IMR-90 (cell line): ENCODE results near the gene HOATZ. TPM values are rescaled to one million over a fixed set of nuclear protein-coding genes. Genes with fewer than 3 reads are reported as not detected.

Experiments used
- ATAC-seq: fragments of 200-7000 bp; cut with Tn5 transposase; 2 replicates; pipeline ENCODE4 v1.9.1; 2020; ENCODE audit warnings: low read depth, mild to moderate bottlenecking, moderate library complexity
- BruUV-seq: library from RNA; stranded (reverse); fragments of 400-500 nt; replicated peaks from 2 replicates; lab custom pipeline; 2021; lab: Mats Ljungman, UMichigan
- CTCF ChIA-PET: fragments of 300-600 bp; formaldehyde crosslinking; extraction: SDS; loops from one replicate; lab custom pipeline; 2021; ENCODE audit warnings: antibody characterized with exemption; lab: Yijun Ruan, JAX
- POLR2A ChIA-PET: fragments of 300-600 bp; sonication (Branson Sonifier 250); formaldehyde crosslinking; loops from one replicate; lab custom pipeline; 2022; ENCODE audit warnings: antibody characterized with exemption; ENCODE audit not compliant: unreplicated experiment; lab: Charles Lee
- DNase-seq: peaks from one replicate; pipeline ENCODE4 v3.0.0; 2013
- H2AFZ ChIP-seq: replicated peaks from 2 replicates; pipeline ENCODE3; 2013; ENCODE audit warnings: low read length, mild to moderate bottlenecking; ENCODE audit not compliant: poor library complexity
- H2AK5ac ChIP-seq: 2 replicates; pipeline ENCODE4 v1.6.1; 2013; ENCODE audit warnings: low read depth, low read length, inconsistent platforms
- H2AK9ac ChIP-seq: replicated peaks from 2 replicates; pipeline ENCODE3; 2013; ENCODE audit warnings: mild to moderate bottlenecking, low read depth, low read length, moderate library complexity; ENCODE audit not compliant: poor library complexity
- H2BK120ac ChIP-seq: 2 replicates; pipeline ENCODE4 v1.6.1; 2013; ENCODE audit warnings: low read depth, low read length, inconsistent platforms
- H2BK15ac ChIP-seq: 3 replicates; pipeline ENCODE4 v1.6.1; 2013; ENCODE audit warnings: low read depth, low read length, inconsistent platforms
- H2BK20ac ChIP-seq: 2 replicates; pipeline ENCODE4 v1.6.1; 2013; ENCODE audit warnings: low read depth, mild to moderate bottlenecking, inconsistent platforms, low read length, moderate library complexity
- H2BK5ac ChIP-seq: 2 replicates; pipeline ENCODE4 v1.6.1; 2013; ENCODE audit warnings: mild to moderate bottlenecking, low read depth, low read length, inconsistent platforms; ENCODE audit not compliant: poor library complexity, severe bottlenecking
- H3K14ac ChIP-seq: replicated peaks from 2 replicates; pipeline ENCODE4 v1.6.1; 2013; ENCODE audit warnings: low read depth, low read length, inconsistent platforms
- H3K18ac ChIP-seq: 2 replicates; pipeline ENCODE4 v1.6.1; 2013; ENCODE audit warnings: low read depth, low read length, control low read depth
- H3K23ac ChIP-seq: 2 replicates; pipeline ENCODE4 v1.6.1; 2013; ENCODE audit warnings: low read depth, low read length, inconsistent platforms
- H3K27ac ChIP-seq: 2 replicates; pipeline ENCODE4 v1.5.1; 2013; ENCODE audit warnings: mild to moderate bottlenecking, control low read depth, low read length; ENCODE audit not compliant: insufficient read depth
- H3K27me3 ChIP-seq: 2 replicates; pipeline ENCODE4 v1.6.1; 2013; ENCODE audit warnings: low read length; ENCODE audit not compliant: control insufficient read depth, insufficient read depth
- H3K36me3 ChIP-seq: 2 replicates; pipeline ENCODE4 v1.6.1; 2013; ENCODE audit warnings: low read length, mixed read lengths; ENCODE audit not compliant: control insufficient read depth, insufficient read depth
- H3K4ac ChIP-seq: 2 replicates; pipeline ENCODE4 v1.6.1; 2013; ENCODE audit warnings: low read depth, low read length, inconsistent platforms
- H3K4me1 ChIP-seq: 2 replicates; pipeline ENCODE4 v1.6.1; 2013; ENCODE audit warnings: low read length, mixed read lengths; ENCODE audit not compliant: control insufficient read depth, insufficient read depth
- H3K4me2 ChIP-seq: 2 replicates; pipeline ENCODE4 v1.6.1; 2013; ENCODE audit warnings: low read depth, mild to moderate bottlenecking, control low read depth, low read length, moderate library complexity
- H3K4me3 ChIP-seq: 2 replicates; pipeline ENCODE4 v1.5.1; 2013; ENCODE audit warnings: low read depth, mild to moderate bottlenecking, control low read depth, low read length, moderate library complexity; ENCODE audit not compliant: insufficient read depth
- H3K56ac ChIP-seq: 2 replicates; pipeline ENCODE4 v1.6.1; 2013; ENCODE audit warnings: low read length, inconsistent platforms; ENCODE audit not compliant: insufficient read depth; ENCODE audit errors: extremely low read depth
- H3K79me1 ChIP-seq, 2 experiments: 2 replicates each; pipeline ENCODE4 v1.6.1; 2013; ENCODE audit warnings: low read length in 2 of 2, inconsistent platforms in 1 of 2, low read depth in 1 of 2
- H3K9ac ChIP-seq: 2 replicates; pipeline ENCODE4 v1.6.1; 2013; ENCODE audit warnings: low read depth, low read length, control low read depth
- H3K9me1 ChIP-seq: 2 replicates; pipeline ENCODE4 v1.6.1; 2013; ENCODE audit warnings: low read length, inconsistent platforms; ENCODE audit not compliant: insufficient read depth
- H3K9me3 ChIP-seq: 2 replicates; pipeline ENCODE4 v1.6.1; 2013; ENCODE audit warnings: low read length; ENCODE audit not compliant: control insufficient read depth, insufficient read depth
- H4K20me1 ChIP-seq: 2 replicates; pipeline ENCODE4 v1.6.1; 2013; ENCODE audit warnings: low read length, inconsistent platforms; ENCODE audit not compliant: insufficient read depth
- H4K5ac ChIP-seq: 2 replicates; pipeline ENCODE4 v1.6.1; 2013; ENCODE audit warnings: mild to moderate bottlenecking, low read depth, low read length, control low read depth
- H4K8ac ChIP-seq, 2 experiments: 2 replicates each; pipeline ENCODE4 v1.6.1; 2013; ENCODE audit warnings: low read depth in 2 of 2, low read length in 2 of 2, control low read depth in 1 of 2, inconsistent platforms in 1 of 2
- H4K91ac ChIP-seq: 2 replicates; pipeline ENCODE4 v1.6.1; 2013; ENCODE audit warnings: low read depth, low read length, inconsistent platforms; ENCODE audit not compliant: insufficient read depth
- BHLHE40 ChIP-seq: fragments of 150-350 bp; IDR thresholded peaks from 2 replicates; pipeline ENCODE4 v1.6.1; 2016; ENCODE audit warnings: mild to moderate bottlenecking, low read depth, low read length
- CEBPB ChIP-seq: IDR thresholded peaks from 2 replicates; pipeline ENCODE4 v1.6.1; 2012; ENCODE audit warnings: low read depth, low read length, improper control_type of control experiment
- MAFK ChIP-seq: IDR thresholded peaks from 2 replicates; pipeline ENCODE4 v1.6.1; 2012; ENCODE audit warnings: low read depth, low read length, improper control_type of control experiment
- MAZ ChIP-seq: IDR thresholded peaks from 2 replicates; pipeline ENCODE4 v1.6.1; 2012; ENCODE audit warnings: low read depth, mild to moderate bottlenecking, low read length, improper control_type of control experiment, moderate library complexity, borderline replicate concordance
- NFE2L2 ChIP-seq: fragments of 150-350 bp; IDR thresholded peaks from 2 replicates; pipeline ENCODE4 v1.6.1; 2016; ENCODE audit warnings: low read depth, mild to moderate bottlenecking, low read length
- POLR2A ChIP-seq: IDR thresholded peaks from 2 replicates; pipeline ENCODE4 v1.6.1; 2012; ENCODE audit warnings: mild to moderate bottlenecking, low read depth, low read length
- SMC3 ChIP-seq: fragments of 150-350 bp; IDR thresholded peaks from 2 replicates; pipeline ENCODE4 v1.6.1; 2016; ENCODE audit warnings: low read depth, mild to moderate bottlenecking, antibody characterized with exemption, low read length, moderate library complexity
- WGBS, 2 experiments: methylation state at CpG; one replicate each; pipeline versions ENCODE4 v1.1.5 to v1.1.7; 2013; ENCODE audit warnings: missing lambda C conversion rate in 2 of 2; ENCODE audit not compliant: insufficient read length in 1 of 2; ENCODE audit errors: extremely low coverage in 2 of 2; 5-methylcytosine and 5-hydroxymethylcytosine counted together
- dilution Hi-C: fragments of 300-500 bp; cut with HindIII; formaldehyde crosslinking; loops from one replicate; pipeline ENCODE4 v1.14.3; 2018; ENCODE audit warnings: low sequenced_read_pairs; ENCODE audit not compliant: unreplicated experiment
- in situ Hi-C: fragments of 300-500 bp; cut with MboI; formaldehyde crosslinking; loops from 3 replicates; pipeline ENCODE4 v1.14.3; 2019; ENCODE audit warnings: low sequenced_read_pairs, inconsistent platforms, mixed read lengths
- intact Hi-C: fragments of 100-400 bp; cut with micrococcal nuclease; formaldehyde crosslinking; loops from 2 replicates; pipeline ENCODE4 v1.10.0; 2022
- polyA plus RNA-seq, 3 experiments: library from polyadenylated mRNA; depleted of rRNA; stranded (reverse); fragments of >200 nt; gene quantifications; 2 replicates each; pipeline ENCODE4 v1.2.3, GENCODE V29; 2012; ENCODE audit warnings: low replicate concordance in 1 of 3
- total RNA-seq: library from RNA; depleted of rRNA; stranded (reverse); fragments of >200 nt; gene quantifications from 2 replicates; pipeline ENCODE4 v1.2.3, GENCODE V29; 2012
- TF ChIP-seq, protein P1 (sequence below): fragments of 150-350 bp; IDR thresholded peaks from 2 replicates; pipeline ENCODE4 v1.6.1; 2016; ENCODE audit warnings: low read depth, mild to moderate bottlenecking, low read length, moderate library complexity, borderline replicate concordance

The HOATZ gene
- total and polyA plus RNA-seq, 2 of the 4 experiments (the other 2 are of a cell fraction) = not detected

DNA sequence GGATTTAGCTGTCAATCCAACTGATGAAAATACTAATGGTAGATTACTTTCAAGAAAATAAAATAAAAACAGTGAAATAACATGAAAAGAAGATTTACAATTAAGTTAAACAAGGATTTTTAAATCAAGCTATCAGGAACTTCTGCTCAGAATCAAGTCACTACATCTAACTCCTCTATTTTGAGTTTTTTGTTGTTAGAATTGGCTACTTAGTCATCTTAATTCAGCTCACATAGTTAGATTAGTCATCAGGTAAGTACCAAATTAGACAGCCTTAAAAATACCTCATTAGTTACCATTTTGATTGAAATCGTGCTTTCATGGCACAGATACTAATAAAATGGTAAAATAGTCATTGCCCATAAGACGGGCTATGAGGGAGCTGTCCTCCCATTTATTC lies 38.2 kb upstream of the HOATZ start:
- Histone ChIP-seq H3K4me2 (no peak overlapping the region), H2BK15ac (no peak overlapping the region), H2BK5ac (no peak overlapping the region), H2BK120ac (no peak overlapping the region), H4K8ac (no peak overlapping the region), H3K27me3 (no peaks in the 10 kb centered on the region; the same call in 1 of the 2 replicates), H3K14ac (no peak overlapping the region), H3K79me1 (no peaks in the 10 kb centered on the region), H3K18ac (no peak overlapping the region), H2AFZ (no peak overlapping the region), H3K27ac (no peak overlapping the region), H3K9me1 (no peaks in the 10 kb centered on the region), H3K9ac (no peak overlapping the region), H3K36me3 (no peaks in the 10 kb centered on the region), H4K91ac (no peak overlapping the region), H3K4me3 (no peak overlapping the region), H2BK20ac (no peak overlapping the region), H2AK9ac (no peak overlapping the region), H3K4ac (no peak overlapping the region), H3K4me1 (no peaks in the 10 kb centered on the region), H2AK5ac (no peak overlapping the region), H3K56ac (no peak overlapping the region), H3K23ac (no peak overlapping the region), H4K20me1 (no peaks in the 10 kb centered on the region), H3K9me3 (no peaks in the 10 kb centered on the region), H4K5ac (no peak overlapping the region)
- peak; percentile 16 for DNase-seq
- intact Hi-C loops = no loop called here
- dilution Hi-C loops = no loop called here
- WGBS, 2 experiments = no CpG with 5 or more reads among the region's 2 CpGs
- ATAC-seq = no peak
- ChIA-PET POLR2A (no interaction called here), CTCF (interaction anchor here (0.8 kb wide), 1 partner anchor 12 kb away, joined by 3 read pairs; no protein-coding TSS in a partner anchor)
- TF ChIP-seq SMC3 (no peak), MAFK (no peak), MAZ (no peak), POLR2A (no peak), CEBPB (no peak), NFE2L2 (no peak), BHLHE40 (no peak)
- TF ChIP-seq, protein P1, sequence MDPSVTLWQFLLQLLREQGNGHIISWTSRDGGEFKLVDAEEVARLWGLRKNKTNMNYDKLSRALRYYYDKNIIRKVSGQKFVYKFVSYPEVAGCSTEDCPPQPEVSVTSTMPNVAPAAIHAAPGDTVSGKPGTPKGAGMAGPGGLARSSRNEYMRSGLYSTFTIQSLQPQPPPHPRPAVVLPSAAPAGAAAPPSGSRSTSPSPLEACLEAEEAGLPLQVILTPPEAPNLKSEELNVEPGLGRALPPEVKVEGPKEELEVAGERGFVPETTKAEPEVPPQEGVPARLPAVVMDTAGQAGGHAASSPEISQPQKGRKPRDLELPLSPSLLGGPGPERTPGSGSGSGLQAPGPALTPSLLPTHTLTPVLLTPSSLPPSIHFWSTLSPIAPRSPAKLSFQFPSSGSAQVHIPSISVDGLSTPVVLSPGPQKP = no peak
- in situ Hi-C loops = no loop called here
- no TSS peak for BruUV-seq
